Rectal smooth muscle tissue (tissue), 1 donor: ENCODE data around the gene CARD6.
"Not testable (repeated sequence)": the region's sequence is repeated elsewhere in the genome, so short reads cannot be mapped to it uniquely, and the experiment has no call there.

ENCODE experiments used
- H3K27ac ChIP-seq: one replicate; pipeline ENCODE4 v1.7.0; 2013; ENCODE audit warnings: low read depth, low read length, inconsistent platforms
- H3K27me3 ChIP-seq: one replicate; pipeline ENCODE4 v1.7.0; 2013; ENCODE audit warnings: low read length; ENCODE audit not compliant: control insufficient read depth, insufficient read depth
- H3K36me3 ChIP-seq: one replicate; pipeline ENCODE4 v1.7.0; 2013; ENCODE audit warnings: low read length; ENCODE audit not compliant: control insufficient read depth, insufficient read depth
- H3K4me1 ChIP-seq: one replicate; pipeline ENCODE4 v1.7.0; 2013; ENCODE audit warnings: low read length; ENCODE audit not compliant: control insufficient read depth, insufficient read depth
- H3K4me3 ChIP-seq: one replicate; pipeline ENCODE4 v1.7.0; 2013; ENCODE audit warnings: low read length
- H3K9ac ChIP-seq: one replicate; pipeline ENCODE4 v1.7.0; 2013; ENCODE audit warnings: low read length

Gene CARD6, protein sequence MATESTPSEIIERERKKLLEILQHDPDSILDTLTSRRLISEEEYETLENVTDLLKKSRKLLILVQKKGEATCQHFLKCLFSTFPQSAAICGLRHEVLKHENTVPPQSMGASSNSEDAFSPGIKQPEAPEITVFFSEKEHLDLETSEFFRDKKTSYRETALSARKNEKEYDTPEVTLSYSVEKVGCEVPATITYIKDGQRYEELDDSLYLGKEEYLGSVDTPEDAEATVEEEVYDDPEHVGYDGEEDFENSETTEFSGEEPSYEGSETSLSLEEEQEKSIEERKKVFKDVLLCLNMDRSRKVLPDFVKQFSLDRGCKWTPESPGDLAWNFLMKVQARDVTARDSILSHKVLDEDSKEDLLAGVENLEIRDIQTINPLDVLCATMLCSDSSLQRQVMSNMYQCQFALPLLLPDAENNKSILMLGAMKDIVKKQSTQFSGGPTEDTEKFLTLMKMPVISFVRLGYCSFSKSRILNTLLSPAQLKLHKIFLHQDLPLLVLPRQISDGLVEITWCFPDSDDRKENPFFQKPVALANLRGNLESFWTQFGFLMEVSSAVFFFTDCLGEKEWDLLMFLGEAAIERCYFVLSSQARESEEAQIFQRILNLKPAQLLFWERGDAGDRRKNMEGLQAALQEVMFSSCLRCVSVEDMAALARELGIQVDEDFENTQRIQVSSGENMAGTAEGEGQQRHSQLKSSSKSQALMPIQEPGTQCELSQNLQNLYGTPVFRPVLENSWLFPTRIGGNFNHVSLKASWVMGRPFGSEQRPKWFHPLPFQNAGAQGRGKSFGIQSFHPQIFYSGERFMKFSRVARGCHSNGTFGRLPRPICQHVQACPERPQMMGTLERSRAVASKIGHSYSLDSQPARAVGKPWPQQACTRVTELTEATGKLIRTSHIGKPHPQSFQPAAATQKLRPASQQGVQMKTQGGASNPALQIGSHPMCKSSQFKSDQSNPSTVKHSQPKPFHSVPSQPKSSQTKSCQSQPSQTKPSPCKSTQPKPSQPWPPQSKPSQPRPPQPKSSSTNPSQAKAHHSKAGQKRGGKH

DNA sequence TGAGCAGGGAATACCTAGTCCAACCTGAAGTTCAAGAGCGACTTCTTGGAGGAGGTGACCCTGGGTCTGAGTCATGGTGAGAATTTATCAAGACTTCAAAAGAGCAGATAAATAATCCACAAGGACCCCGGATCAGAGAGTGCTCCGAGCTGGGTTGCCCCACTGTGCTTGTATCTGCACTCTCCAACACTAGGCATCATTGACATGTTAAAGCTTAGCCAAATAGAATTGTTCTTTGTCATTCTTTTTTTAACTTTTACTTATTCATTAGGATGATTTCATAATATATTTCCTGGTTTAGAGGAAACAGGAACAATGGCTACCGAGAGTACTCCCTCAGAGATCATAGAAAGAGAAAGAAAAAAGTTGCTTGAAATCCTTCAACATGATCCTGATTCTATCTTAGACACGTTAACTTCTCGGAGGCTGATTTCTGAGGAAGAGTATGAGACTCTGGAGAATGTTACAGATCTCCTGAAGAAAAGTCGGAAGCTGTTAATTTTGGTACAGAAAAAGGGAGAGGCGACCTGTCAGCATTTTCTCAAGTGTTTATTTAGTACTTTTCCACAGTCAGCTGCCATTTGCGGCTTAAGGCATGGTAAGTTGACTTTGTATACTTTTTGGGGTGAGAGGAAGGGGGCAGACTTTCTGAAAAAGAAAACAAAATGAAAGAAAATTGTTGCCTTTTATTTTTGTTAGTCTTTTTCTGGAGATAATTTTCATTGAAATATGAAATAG lies at the start of gene CARD6:
CARD6 (plus strand) TSS at position 300 of the 738 bp plus-strand sequence; CDS start at position 316, 16 bp downstream.
- Histone ChIP-seq H3K36me3 (no peaks in the 10 kb centered on the region), H3K27me3 (no peaks in the 10 kb centered on the region), H3K4me3 (peak within 1 kb of the TSS; percentile 44), H3K27ac (peak within 1 kb of the TSS; percentile 59), H3K4me1 (peaks cover under 1% of the 10 kb centered on the region), H3K9ac (no peak within 1 kb of the TSS)

DNA sequence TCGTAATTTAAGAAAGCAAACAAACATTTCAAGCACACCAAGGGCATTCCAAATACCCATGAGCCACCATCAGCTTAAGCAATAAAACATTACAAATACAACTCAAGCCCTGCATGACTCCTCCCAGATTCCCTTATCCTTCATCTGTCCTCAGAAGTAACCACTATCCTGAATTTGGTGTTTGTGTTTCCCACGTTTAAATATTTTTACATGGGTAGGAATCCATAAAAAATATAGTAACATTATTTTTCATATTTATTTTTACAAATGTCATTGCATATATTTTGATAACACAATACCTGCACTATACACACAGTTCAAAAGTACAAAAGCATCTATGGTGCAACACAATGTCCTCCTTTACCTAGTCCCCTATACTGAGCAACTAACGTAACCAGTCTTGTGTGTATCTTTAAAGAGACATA lies 49.4 kb upstream of the CARD6 start:
- Histone ChIP-seq H3K36me3 (peaks cover 5% of the 10 kb centered on the region), H3K9ac (no peak overlapping the region), H3K4me1 (no peaks in the 10 kb centered on the region), H3K27ac (no peak overlapping the region), H3K4me3 (no peak overlapping the region), H3K27me3 (no peaks in the 10 kb centered on the region)

DNA sequence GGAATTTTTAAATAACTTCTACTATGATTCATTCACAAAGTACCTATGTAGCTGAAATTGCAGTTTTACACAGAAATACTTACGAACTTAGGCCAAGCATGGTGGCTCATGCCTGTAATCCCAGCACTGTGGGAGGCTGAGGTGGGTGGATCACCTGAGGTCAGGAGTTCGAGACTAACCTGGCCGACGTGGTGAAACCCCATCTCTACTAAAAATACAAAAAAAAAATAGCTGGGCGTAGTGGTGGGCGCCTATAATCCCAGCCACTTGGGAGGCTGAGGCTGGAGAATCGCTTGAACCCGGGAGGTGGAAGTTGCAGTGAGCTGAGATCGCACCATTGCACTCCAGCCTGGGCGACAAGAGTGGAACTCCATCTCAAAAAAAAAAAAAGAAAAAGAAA lies 48.5 kb upstream of the CARD6 start:
- H3K27ac ChIP-seq, H3K4me1 ChIP-seq, H3K27me3 ChIP-seq, H3K4me3 ChIP-seq, H3K36me3 ChIP-seq, H3K9ac ChIP-seq: not testable (repeated sequence)

DNA sequence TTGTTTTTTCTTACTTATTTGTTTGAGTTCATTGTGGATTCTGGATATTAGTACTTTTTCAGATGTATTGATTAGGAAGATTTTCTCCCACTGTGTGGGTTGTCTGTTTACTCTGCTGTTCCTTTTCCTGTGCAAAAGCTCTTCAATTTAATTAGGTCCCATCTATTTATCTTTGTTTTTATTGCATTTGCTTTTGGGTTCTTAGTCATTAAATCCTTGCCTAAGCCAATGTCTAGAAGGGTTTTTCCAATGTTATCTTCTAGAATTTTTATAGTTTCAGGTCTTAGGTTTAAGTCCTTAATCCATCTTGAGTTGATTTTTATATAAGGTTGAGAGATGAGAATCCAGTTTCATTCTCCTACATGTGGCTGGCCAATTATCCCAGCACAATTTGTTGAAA lies 46.8 kb upstream of the CARD6 start:
- not testable (repeated sequence) for H3K27ac ChIP-seq, H3K4me1 ChIP-seq, H3K36me3 ChIP-seq

DNA sequence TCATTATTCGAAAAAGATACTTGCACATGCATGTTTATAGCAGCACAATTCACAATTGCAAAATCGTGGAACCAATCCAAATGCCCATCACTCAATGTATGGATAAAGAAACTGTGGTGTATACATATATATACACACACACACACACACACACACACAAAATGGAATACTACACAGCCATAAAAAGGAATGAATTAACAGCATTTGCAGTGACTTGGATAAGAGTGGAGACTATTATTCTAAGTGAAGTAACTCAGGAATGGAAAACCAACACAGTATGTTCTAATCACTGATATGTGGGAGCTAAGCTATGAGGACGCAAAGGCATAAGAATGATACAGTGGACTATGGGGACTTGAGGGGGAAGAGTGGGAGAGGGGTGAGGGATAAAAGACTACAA lies 46.3 kb upstream of the CARD6 start:
- not testable (repeated sequence) for H3K4me1 ChIP-seq, H3K36me3 ChIP-seq, H3K27ac ChIP-seq, H3K4me3 ChIP-seq, H3K9ac ChIP-seq, H3K27me3 ChIP-seq

More for the DNA sequence above, 46.8 kb upstream of the CARD6 start:
- not testable (repeated sequence) for H3K4me3 ChIP-seq, H3K27me3 ChIP-seq, H3K9ac ChIP-seq

DNA sequence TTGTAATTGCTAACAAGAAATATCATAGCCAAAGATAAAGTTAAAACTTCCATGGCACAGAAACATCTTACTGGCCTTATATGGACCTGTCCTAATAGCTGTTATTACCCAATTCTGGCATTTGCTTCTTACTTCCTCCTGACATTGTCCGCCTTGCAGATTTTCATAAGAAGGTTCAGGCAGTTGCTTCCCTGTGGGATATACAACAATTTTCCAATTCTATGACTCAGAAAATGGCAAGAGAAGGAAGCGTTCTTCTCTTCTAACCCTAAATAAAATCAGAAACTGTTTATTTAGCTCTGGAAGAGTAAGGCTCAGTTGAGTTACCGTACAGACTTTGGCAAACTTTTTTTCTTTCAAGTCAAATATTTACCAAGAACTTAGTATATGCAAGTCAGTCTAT lies 44.7 kb upstream of the CARD6 start:
- Histone ChIP-seq H3K4me3 (peak overlapping the region; percentile 88), H3K27me3 (no peaks in the 10 kb centered on the region), H3K36me3 (no peaks in the 10 kb centered on the region), H3K27ac (no peak overlapping the region), H3K4me1 (peaks cover 9% of the 10 kb centered on the region), H3K9ac (no peak overlapping the region)

DNA sequence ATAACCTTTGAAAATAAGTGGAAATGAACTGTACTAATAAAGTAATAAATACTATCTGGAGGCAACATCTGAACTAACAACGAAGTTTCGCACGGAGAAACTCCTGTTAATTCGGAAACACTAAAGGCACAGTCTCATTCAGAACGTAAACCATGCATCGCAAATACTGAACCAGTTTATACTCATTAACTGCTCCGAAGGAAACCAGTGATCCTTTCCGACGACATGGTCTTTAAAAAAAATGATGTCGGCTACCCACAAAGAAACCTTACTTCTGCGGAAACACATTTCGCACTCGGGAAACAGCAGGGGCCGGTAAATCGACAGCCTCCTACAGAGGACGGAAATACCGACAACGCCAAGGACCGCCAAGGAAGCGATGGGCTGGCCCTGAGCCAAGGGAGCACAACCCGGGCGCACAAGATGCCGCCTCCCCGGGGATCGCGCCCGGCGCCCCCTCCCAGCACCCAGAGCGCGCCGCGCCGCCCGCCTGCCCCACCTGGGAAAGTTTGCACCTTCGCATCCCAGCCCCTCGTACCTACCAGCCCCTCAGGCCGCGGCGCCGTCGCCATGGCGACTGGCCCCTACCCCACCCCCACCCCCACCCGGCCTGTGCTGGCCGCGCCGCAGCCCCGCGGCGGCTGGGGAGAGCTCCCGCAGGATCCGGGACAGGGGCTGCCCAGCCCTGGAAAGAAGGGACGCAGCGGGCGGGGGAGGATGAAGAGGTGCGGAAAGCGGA lies 43.7 kb upstream of the CARD6 start:
- H3K9ac ChIP-seq: peak overlapping the region; percentile 45
- peak overlapping the region; percentile 87 for H3K27ac ChIP-seq
- H3K4me1 ChIP-seq: peaks cover 9% of the 10 kb centered on the region
- H3K36me3 ChIP-seq: no peaks in the 10 kb centered on the region
- peak overlapping the region; percentile 88 for H3K4me3 ChIP-seq
- H3K27me3 ChIP-seq: no peaks in the 10 kb centered on the region

DNA sequence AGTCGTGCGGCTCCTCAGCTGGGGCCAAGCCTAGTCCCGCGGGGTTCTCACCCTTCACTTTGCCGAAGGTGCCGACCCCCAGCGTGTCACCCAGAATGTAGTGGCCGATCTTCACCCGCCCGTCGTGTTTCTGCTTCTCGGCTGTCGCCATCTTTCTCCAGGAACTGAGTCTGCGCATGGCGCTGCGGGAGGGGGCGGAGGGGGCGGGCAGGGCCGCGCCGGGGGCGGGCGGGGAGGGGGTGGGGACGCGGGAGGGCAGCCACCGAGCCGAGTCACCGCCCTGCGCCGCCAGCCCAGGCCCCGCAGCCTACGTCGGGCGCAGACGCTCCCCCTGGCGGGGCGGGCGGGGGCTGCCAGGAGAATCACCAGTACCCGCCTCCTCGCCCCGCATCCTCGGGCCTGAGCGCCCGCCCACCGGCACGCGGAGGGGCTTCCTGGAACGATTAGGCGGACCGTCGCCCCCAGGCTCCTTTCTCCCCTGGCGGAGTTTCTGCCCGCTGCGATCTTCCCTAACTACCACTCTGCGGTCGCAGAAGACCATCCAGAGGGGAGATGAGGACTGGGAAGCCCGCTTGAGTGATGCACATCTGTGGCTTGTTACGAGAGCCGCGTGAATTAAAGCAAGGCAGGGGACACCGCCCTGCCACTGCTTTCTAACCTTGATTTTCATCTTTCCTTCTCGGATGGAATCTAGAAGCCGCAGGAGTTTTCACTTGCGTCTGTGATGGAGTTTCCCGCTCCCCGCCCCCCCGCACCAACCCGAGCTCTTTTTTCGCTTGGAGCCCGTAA lies 43.0 kb upstream of the CARD6 start, which contains the start of gene PRKAA1:
PRKAA1 (minus strand) TSS at position 363 of the 789 bp plus-strand sequence; CDS start at position 178, 185 bp downstream.
- H3K4me3 ChIP-seq: peak within 1 kb of the TSS; percentile 95
- peak within 1 kb of the TSS; percentile 99 for H3K9ac ChIP-seq
- peak within 1 kb of the TSS; percentile 95 for H3K27ac ChIP-seq
- no peaks in the 10 kb centered on the region for H3K36me3 ChIP-seq
- H3K4me1 ChIP-seq: peaks cover 9% of the 10 kb centered on the region
- no peaks in the 10 kb centered on the region for H3K27me3 ChIP-seq

DNA sequence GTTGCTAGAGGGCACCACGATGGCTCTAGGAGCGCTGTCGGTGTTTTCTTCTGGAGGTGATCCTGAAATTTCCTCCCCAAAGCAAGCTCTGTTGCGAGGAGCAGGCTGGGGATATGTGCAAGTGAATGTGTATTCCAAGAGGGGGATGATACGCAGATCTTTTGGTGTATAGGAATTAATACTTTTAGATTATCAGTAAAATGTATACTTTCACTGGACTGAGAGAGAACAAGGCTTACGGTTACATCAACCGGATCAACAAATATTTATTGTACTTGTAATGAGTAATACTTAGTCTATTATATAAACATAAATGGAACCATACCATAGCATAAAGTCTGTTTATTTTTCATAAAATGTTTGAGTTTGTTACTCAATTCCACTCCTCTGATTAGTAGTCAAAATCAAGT lies 42.4 kb upstream of the CARD6 start:
- H3K4me1 ChIP-seq: peaks cover 9% of the 10 kb centered on the region
- H3K27ac ChIP-seq: peak overlapping the region; percentile 95
- H3K36me3 ChIP-seq: no peaks in the 10 kb centered on the region
- H3K4me3 ChIP-seq: peak overlapping the region; percentile 95
- no peaks in the 10 kb centered on the region for H3K27me3 ChIP-seq
- no peak overlapping the region for H3K9ac ChIP-seq

DNA sequence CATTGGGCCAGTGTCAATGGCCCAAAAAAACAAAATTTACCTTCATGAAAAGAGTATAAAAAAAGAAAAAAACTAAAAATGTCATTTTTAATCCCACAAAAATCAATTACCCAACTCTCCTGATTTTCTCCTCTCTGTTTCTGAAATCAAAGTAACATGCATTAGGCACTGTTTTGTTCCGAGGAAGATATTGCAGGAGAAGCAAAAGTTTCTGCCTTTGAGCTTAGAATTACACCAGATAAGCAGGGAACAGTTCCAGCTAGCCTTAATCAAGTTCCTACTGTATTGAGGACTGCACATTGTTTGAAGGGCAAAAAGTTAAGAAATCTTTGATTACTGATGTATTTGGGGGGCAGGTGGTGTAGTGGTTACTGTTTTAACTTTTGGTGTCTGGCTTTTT lies 41.9 kb upstream of the CARD6 start:
- Histone ChIP-seq H3K4me3 (no peak overlapping the region), H3K27ac (peak overlapping the region; percentile 95), H3K36me3 (no peaks in the 10 kb centered on the region), H3K27me3 (no peaks in the 10 kb centered on the region), H3K4me1 (peaks cover 9% of the 10 kb centered on the region), H3K9ac (no peak overlapping the region)
